GM18526 (cell line): ENCODE data around the gene ANO10.

Experiments used
- POLR2A ChIP-seq: IDR thresholded peaks from 3 replicates; pipeline ENCODE4 v1.6.1; 2011; ENCODE audit not compliant: insufficient read length; ENCODE audit errors: extremely low read depth

The ANO10 gene

DNA sequence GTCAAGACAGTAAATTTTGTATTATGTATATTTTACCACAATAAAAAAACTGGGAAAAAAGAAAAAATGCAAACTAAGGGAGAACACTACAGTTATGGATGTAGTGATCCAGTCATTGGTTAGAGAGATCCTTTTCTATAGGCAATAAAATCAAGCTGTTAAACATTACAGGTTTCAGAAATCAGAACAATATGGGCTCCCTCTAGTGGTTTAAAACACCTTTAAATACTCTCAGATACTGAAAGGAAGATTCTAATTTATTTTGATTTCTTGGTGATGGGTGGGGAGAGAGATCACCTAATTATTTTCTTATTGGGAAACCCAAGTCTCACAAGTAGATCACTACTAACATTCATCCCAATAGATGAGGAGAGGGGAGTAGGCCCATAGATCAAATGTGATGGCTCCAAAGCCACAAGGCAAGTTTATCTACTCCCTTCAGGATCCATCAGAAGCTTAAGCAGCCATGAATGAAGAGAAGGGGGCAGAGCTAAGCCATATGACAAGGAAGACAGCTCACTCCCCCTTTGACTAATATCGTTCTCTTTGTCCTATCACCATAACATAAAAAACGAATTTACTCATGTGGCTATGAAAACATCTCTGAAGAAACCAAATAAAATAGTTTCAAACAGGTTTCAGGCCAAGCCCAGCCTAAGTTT, 118.6 kb downstream of the ANO10 start:
- no peak for TF ChIP-seq POLR2A

DNA sequence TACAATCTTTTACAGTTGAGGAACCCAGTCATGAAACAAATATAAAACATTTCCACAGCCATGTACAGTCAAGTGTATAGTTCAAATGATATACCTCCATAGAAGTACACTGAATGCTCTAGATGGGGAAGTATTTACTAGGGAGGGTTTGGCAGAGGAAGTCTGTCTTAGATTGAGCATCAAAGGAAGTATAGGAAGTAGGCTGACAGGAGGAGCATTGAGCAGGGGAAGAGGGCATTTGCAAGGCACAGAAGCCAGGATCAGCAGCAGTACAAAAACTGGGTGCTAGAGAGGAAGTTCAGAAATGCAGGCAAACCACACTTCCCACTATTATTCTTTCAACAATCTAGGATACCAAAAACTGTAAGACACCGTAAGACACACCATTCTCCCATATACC, 122.6 kb downstream of the ANO10 start:
- TF ChIP-seq POLR2A: no peak

DNA sequence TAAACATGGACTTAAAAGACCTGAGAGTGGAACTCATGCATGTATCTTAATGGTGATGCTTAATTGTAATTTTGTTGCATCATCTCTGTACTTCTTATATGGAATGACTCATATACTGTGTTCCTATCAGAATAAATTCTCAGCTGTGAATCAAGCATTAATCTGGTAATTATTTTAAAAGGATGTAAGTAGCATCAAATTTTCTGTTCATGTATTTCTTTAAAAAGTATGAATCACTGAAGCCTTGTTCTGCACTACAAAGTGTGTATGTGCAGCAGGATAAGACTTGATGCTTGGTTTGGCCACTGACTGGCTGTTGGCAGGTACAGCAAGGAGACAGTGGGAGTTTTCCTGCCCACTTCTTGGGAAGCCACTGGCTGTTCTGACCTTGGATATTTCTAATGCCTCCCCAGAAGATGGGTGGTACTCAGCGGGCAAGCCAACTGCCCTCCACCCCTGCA, 123.9 kb downstream of the ANO10 start:
- no peak for TF ChIP-seq POLR2A

DNA sequence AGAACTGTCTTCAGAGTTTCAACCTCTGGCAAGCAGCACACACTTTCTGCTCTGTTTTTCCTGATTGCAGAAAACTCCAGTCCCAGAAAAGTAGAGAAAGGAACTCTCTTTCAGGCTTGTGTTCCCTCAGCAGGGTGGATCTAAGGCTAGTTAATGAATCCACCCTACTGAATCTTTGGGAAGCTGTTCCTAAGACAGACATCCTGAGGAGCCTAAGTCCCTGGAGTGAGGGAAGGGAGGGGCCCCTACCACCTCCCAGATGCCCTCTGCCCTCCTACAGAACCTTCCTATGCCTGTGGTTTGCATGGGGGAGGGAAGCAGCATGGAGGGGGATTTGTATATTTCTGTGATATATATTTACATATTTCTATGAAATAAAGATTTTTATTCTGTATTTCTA, 124.4 kb downstream of the ANO10 start:
- TF ChIP-seq POLR2A: no peak

DNA sequence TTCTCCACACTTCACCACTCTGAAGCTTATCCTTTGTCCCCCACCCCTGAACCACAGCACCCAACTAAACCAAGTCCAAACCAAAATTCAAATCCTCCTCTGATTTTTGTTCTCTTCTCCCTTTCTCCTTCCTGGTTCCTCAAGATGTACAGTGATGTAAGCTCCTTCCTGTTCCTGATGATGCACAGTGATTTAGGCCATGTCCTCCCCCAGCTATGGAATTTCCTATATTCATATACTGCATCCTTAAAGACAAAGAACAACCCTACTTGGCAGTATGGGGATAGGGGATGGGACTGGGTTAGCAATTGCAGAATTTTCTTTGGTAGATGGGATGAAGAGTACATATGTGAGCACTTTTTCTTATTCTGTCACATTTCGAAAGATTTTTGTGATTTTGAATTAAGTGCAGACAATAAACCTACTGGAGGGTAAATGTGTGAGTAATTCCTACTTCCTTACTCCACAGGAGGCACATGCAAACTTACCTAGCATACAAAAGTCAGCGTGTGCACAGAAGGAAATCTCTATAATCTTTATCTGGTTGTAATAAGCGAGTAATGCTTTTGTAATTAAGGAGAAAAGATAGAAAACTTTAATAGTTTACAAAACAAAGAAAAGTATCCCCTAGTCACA, 125.0 kb downstream of the ANO10 start:
- TF ChIP-seq POLR2A: no peak

DNA sequence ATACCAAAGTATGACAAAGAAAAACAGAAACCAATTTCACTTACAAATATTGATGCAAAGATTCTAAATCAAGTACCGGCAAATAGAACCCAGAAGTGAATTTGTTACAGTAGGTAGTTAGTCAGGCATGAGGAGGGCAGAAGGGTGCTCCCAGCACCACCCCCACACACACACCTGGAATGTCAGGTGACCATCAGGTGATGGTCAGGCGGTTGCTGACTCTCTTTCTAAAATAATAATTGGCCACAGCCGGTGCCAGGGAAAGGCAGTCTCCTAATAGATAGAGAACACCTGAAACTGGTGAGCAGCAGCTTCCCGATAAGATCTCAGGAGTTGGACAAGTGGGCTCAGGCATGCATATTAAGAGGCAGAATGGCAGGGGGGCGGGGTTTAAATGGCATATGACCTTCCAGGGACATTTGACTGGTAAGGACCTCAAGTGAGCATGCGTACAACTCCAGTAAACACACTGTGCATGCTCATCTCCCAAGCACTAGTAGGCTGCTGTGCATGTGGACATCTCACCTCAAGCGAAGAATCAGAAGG, 131.1 kb downstream of the ANO10 start:
- no peak for TF ChIP-seq POLR2A

DNA sequence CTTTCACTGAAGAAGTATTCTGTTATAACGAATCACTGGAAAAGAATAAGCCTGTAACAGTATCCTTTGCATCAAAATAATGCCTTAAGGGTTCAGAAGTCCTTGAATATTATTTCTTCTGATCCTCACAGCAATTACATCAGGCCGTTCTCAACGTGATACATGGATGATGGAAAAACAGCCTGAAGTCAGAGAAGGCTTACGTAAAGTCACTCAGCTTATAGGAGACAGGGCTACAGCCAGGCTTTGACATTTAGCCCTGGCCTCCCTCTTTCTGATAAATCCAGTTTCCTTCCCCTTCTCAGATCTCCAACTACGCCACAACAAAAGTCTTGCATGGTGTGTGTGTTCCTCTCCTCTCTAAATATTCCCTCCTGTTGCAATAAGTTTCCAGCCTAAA, 131.9 kb downstream of the ANO10 start:
- no peak for TF ChIP-seq POLR2A

- no peak for TF ChIP-seq POLR2A
Measured at GRCh38 chr3:43485931-43486330, 135.9 kb downstream of the ANO10 start.

- no peak for TF ChIP-seq POLR2A
Measured at GRCh38 chr3:43484926-43485488, 136.8 kb downstream of the ANO10 start.

- no peak for TF ChIP-seq POLR2A
Measured at GRCh38 chr3:43481375-43481774, 140.4 kb downstream of the ANO10 start.

GRCh38 chr3:43478118-43478785, 143.6 kb downstream of the ANO10 start:
- TF ChIP-seq POLR2A: no peak

- no peak for TF ChIP-seq POLR2A
Measured at GRCh38 chr3:43477600-43477999, 144.2 kb downstream of the ANO10 start.

DNA sequence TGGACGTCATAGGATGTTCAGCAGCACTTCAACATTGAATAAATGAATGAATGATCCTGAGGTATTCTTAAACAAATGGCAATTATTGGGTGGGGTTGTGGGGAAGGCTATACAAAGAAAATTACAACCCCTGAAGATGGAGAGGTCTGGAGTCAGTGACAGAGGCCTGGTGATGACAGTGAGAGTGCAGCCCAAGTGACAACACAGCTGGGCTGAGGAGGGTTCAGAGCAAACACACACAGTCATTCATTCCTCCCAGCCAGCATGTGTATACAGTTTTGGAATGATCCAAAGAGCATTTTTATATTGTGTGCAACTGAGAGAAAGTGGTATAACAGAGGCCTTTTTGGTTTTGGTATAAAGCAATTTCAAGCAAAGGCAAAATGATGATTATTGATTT, 148.1 kb downstream of the ANO10 start:
- no peak for TF ChIP-seq POLR2A

DNA sequence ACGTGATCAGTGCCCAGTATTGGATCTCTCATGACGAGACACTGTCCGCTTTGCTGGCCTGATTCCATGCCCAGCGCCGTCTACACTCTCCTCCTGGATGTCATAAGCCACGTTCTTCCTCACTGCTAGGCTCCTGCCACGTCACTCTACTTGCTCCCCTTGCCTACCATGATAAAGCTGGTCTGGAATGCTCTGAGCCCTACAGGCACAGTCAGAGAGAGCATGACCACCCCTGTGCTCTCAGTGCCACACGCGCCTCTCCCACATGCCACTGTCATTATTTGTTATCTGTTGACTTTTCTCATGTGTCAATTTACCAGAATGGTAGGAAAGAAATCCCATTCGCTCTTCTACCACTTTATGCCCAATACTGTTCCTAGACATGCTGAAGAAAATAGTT, 148.6 kb downstream of the ANO10 start:
- TF ChIP-seq POLR2A: no peak

- no peak for TF ChIP-seq POLR2A
Measured at GRCh38 chr3:43468133-43468532, 153.7 kb downstream of the ANO10 start.

- no peak for TF ChIP-seq POLR2A
Measured at GRCh38 chr3:43465109-43465508, 156.7 kb downstream of the ANO10 start.
